WTC11 (cell line): ENCODE measurements around the gene DNAAF6. TPM values are rescaled to one million over a fixed set of nuclear protein-coding genes. Genes with fewer than 3 reads are reported as not detected.

Experiments used
- ATAC-seq: fragments of 200-7000 bp; cut with Tn5 transposase; 2 replicates; pipeline ENCODE4 v1.10.0; 2021; ENCODE audit warnings: mild to moderate bottlenecking, moderate library complexity
- CTCF ChIA-PET: fragments of 300-600 bp; sonication (Branson Sonifier 250); formaldehyde crosslinking; loops from one replicate; lab custom pipeline; 2021; ENCODE audit warnings: antibody characterized with exemption; lab: Charles Lee
- POLR2A ChIA-PET: fragments of 350-600 bp; sonication (Branson Sonifier 250); formaldehyde crosslinking; loops from one replicate; lab custom pipeline; 2021; ENCODE audit warnings: antibody characterized with exemption; lab: Charles Lee
- DNase-seq: peaks from one replicate; pipeline ENCODE4 v3.0.0; 2021; ENCODE audit warnings: low spot score
- H3K27ac Mint-ChIP-seq: 2 replicates; pipeline ENCODE4 v1.8.0; 2021; ENCODE audit warnings: mixed read lengths
- H3K27me3 Mint-ChIP-seq: 2 replicates; pipeline ENCODE4 v1.8.0; 2021; ENCODE audit warnings: low read depth, mild to moderate bottlenecking, moderate library complexity, mixed read lengths
- H3K36me3 Mint-ChIP-seq: 2 replicates; pipeline ENCODE4 v1.8.0; 2021; ENCODE audit warnings: mixed read lengths
- H3K4me1 Mint-ChIP-seq: 2 replicates; pipeline ENCODE4 v1.8.0; 2022; ENCODE audit warnings: mixed read lengths
- H3K4me3 Mint-ChIP-seq: 2 replicates; pipeline ENCODE4 v1.8.0; 2021; ENCODE audit warnings: mild to moderate bottlenecking, moderate library complexity, mixed read lengths
- H3K9me3 Mint-ChIP-seq: 2 replicates; pipeline ENCODE4 v1.8.0; 2021; ENCODE audit warnings: mixed read lengths
- ATF6 ChIP-seq: sonication (generic); formaldehyde crosslinking; IDR thresholded peaks from 2 replicates; pipeline ENCODE4 v1.8.1; 2023; ENCODE audit warnings: mild to moderate bottlenecking, missing genetic modification reagents
- CBFB ChIP-seq: sonication (generic); formaldehyde crosslinking; IDR thresholded peaks from 2 replicates; pipeline ENCODE4 v1.8.1; 2022; ENCODE audit warnings: mild to moderate bottlenecking, low read depth, missing genetic modification reagents
- CDX4 ChIP-seq: fragments of 250-450 bp; sonication (Bioruptor Pico); IDR thresholded peaks from 2 replicates; pipeline ENCODE4 v1.9.0; 2021; ENCODE audit warnings: moderate library complexity, mild to moderate bottlenecking, inconsistent platforms, borderline replicate concordance
- CREM ChIP-seq: sonication (generic); formaldehyde crosslinking; IDR thresholded peaks from 2 replicates; pipeline ENCODE4 v1.8.1; 2022; ENCODE audit warnings: mild to moderate bottlenecking, missing genetic modification reagents, moderate library complexity
- E2F1 ChIP-seq: sonication (generic); formaldehyde crosslinking; IDR thresholded peaks from 2 replicates; pipeline ENCODE4 v1.8.0; 2022; ENCODE audit warnings: mild to moderate bottlenecking, missing genetic modification reagents
- EMX1 ChIP-seq: fragments of 250-450 bp; sonication (Bioruptor Pico); IDR thresholded peaks from 2 replicates; pipeline ENCODE4 v1.8.0; 2021; ENCODE audit warnings: mild to moderate bottlenecking
- GTF2I ChIP-seq: fragments of 250-450 bp; sonication (Bioruptor Pico); conservative IDR thresholded peaks from 2 replicates; pipeline ENCODE4 v1.4.0; 2021; ENCODE audit warnings: mild to moderate bottlenecking
- PRDM15 ChIP-seq: sonication (generic); formaldehyde crosslinking; IDR thresholded peaks from 2 replicates; pipeline ENCODE4 v1.8.0; 2022; ENCODE audit warnings: missing genetic modification reagents
- PRRX2 ChIP-seq: fragments of 250-450 bp; sonication (Bioruptor Pico); IDR thresholded peaks from 2 replicates; pipeline ENCODE4 v1.8.0; 2021; ENCODE audit warnings: mild to moderate bottlenecking
- RORB ChIP-seq: fragments of 250-450 bp; sonication (Bioruptor Pico); IDR thresholded peaks from 2 replicates; pipeline ENCODE4 v1.9.0; 2021; ENCODE audit warnings: mild to moderate bottlenecking
- TCF7 ChIP-seq: sonication (generic); formaldehyde crosslinking; IDR thresholded peaks from 2 replicates; pipeline ENCODE4 v1.8.0; 2022; ENCODE audit warnings: mild to moderate bottlenecking, low read depth, missing genetic modification reagents, moderate library complexity
- TEAD4 ChIP-seq: sonication (generic); formaldehyde crosslinking; IDR thresholded peaks from 2 replicates; pipeline ENCODE4 v1.8.0; 2022; ENCODE audit warnings: mild to moderate bottlenecking, missing genetic modification reagents
- TP53 ChIP-seq: sonication (generic); formaldehyde crosslinking; IDR thresholded peaks from 2 replicates; pipeline ENCODE4 v1.8.1; 2023; ENCODE audit warnings: mild to moderate bottlenecking, missing genetic modification reagents
- USF2 ChIP-seq: sonication (generic); formaldehyde crosslinking; IDR thresholded peaks from 2 replicates; pipeline ENCODE4 v1.8.1; 2023; ENCODE audit warnings: mild to moderate bottlenecking, missing genetic modification reagents, moderate library complexity
- ZNF219 ChIP-seq: sonication (generic); formaldehyde crosslinking; IDR thresholded peaks from 2 replicates; pipeline ENCODE4 v1.8.0; 2023; ENCODE audit warnings: missing genetic modification reagents, mild to moderate bottlenecking, borderline replicate concordance
- ZNF263 ChIP-seq: sonication (generic); formaldehyde crosslinking; IDR thresholded peaks from 2 replicates; pipeline ENCODE4 v1.8.1; 2022; ENCODE audit warnings: low read depth, mild to moderate bottlenecking, moderate library complexity, missing genetic modification reagents
- total RNA-seq: library from RNA; stranded (reverse); gene quantifications from 3 replicates; pipeline ENCODE4 v1.2.3, GENCODE V29; 2021

The DNAAF6 gene
- total RNA-seq, 1 experiment from 2014 or later = not detected

GRCh38 chrX:107290019-107290418 lies 83.6 kb downstream of the DNAAF6 start (continued):
- TF ChIP-seq PRDM15 (CRISPR knock-in tag) (no peak), TCF7 (CRISPR knock-in tag) (no peak), PRRX2 (CRISPR knock-in tag) (no peak), ZNF219 (CRISPR knock-in tag) (no peak), EMX1 (CRISPR knock-in tag) (no peak)

GRCh38 chrX:107293056-107293455 lies 86.6 kb downstream of the DNAAF6 start:
- ChIA-PET CTCF (no interaction called here), POLR2A (no interaction called here)
- Mint-ChIP-seq H3K9me3 (peaks cover 4% of the 10 kb centered on the region; the same call in 1 of the 2 replicates), H3K27ac (no peak overlapping the region), H3K36me3 (no peaks in the 10 kb centered on the region; the same call in 1 of the 2 replicates), H3K4me1 (peaks cover 11% of the 10 kb centered on the region), H3K4me3 (no peak overlapping the region), H3K27me3 (no peaks in the 10 kb centered on the region)
- no peak for DNase-seq
- ATAC-seq = no peak
- TF ChIP-seq E2F1 (CRISPR knock-in tag) (no peak), CDX4 (CRISPR knock-in tag) (no peak), TP53 (no peak), TEAD4 (CRISPR knock-in tag) (no peak), RORB (CRISPR knock-in tag) (no peak), GTF2I (CRISPR knock-in tag) (no peak), ZNF263 (CRISPR knock-in tag) (no peak), USF2 (CRISPR knock-in tag) (no peak), ATF6 (CRISPR knock-in tag) (no peak), CREM (CRISPR knock-in tag) (no peak), CBFB (CRISPR knock-in tag) (no peak)

Other genes starting within 250 kb of the DNAAF6 start
- 2.8 to 4.6 TPM (median 3.0 TPM) in 3 replicates for gene MORC4, start 206.4 kb upstream of the DNAAF6 start, total RNA-seq
- 20.6 to 24.6 TPM (median 22.0 TPM) in 3 replicates for gene RBM41, start 87.8 kb upstream of the DNAAF6 start, total RNA-seq
- gene NUP62CL, start 178 bp upstream of the DNAAF6 start, total RNA-seq = 3.3 to 6.2 TPM (median 5.5 TPM) in 3 replicates
- gene FRMPD3, start 243.0 kb downstream of the DNAAF6 start, total RNA-seq = 1.4 to 2.0 TPM (median 1.7 TPM) in 3 replicates